Kidney epithelial cell (primary cell): Measurements from ENCODE around the gene MBOAT2. TPM values are rescaled to one million over a fixed set of nuclear protein-coding genes. Genes with fewer than 3 reads are reported as not detected.
"Not testable (repeated sequence)": the region's sequence is repeated elsewhere in the genome, so short reads cannot be mapped to it uniquely, and the experiment has no call there.

ENCODE experiments used
- DNase-seq: peaks from one replicate; pipeline ENCODE4 v3.0.0-alpha.2; 2010; ENCODE audit warnings: low read depth
- H3K27me3 ChIP-seq: 2 replicates; pipeline ENCODE4 v1.6.0; 2011; ENCODE audit warnings: low read length; ENCODE audit not compliant: control insufficient read depth, insufficient read depth
- H3K36me3 ChIP-seq: 2 replicates; pipeline ENCODE4 v1.5.1; 2011; ENCODE audit warnings: low read length; ENCODE audit not compliant: control insufficient read depth, insufficient read depth
- H3K4me3 ChIP-seq: 2 replicates; pipeline ENCODE4 v1.5.1; 2011; ENCODE audit warnings: low read depth, mild to moderate bottlenecking, control low read depth, low read length
- total RNA-seq: library from RNA; depleted of rRNA; stranded (reverse); fragments of >200 nt; gene quantifications from 2 replicates; pipeline ENCODE4 v1.2.3, GENCODE V29; 2015
- TF ChIP-seq, protein P1 (sequence below): IDR thresholded peaks from 2 replicates; pipeline ENCODE4 v1.5.1; 2011; ENCODE audit warnings: mild to moderate bottlenecking, moderate library complexity, low read length, control low read depth, inconsistent platforms; ENCODE audit not compliant: insufficient read depth, poor library complexity, severe bottlenecking

MBOAT2 gene, protein sequence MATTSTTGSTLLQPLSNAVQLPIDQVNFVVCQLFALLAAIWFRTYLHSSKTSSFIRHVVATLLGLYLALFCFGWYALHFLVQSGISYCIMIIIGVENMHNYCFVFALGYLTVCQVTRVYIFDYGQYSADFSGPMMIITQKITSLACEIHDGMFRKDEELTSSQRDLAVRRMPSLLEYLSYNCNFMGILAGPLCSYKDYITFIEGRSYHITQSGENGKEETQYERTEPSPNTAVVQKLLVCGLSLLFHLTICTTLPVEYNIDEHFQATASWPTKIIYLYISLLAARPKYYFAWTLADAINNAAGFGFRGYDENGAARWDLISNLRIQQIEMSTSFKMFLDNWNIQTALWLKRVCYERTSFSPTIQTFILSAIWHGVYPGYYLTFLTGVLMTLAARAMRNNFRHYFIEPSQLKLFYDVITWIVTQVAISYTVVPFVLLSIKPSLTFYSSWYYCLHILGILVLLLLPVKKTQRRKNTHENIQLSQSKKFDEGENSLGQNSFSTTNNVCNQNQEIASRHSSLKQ
- 32.2 and 32.7 TPM in 2 replicates for total RNA-seq

DNA sequence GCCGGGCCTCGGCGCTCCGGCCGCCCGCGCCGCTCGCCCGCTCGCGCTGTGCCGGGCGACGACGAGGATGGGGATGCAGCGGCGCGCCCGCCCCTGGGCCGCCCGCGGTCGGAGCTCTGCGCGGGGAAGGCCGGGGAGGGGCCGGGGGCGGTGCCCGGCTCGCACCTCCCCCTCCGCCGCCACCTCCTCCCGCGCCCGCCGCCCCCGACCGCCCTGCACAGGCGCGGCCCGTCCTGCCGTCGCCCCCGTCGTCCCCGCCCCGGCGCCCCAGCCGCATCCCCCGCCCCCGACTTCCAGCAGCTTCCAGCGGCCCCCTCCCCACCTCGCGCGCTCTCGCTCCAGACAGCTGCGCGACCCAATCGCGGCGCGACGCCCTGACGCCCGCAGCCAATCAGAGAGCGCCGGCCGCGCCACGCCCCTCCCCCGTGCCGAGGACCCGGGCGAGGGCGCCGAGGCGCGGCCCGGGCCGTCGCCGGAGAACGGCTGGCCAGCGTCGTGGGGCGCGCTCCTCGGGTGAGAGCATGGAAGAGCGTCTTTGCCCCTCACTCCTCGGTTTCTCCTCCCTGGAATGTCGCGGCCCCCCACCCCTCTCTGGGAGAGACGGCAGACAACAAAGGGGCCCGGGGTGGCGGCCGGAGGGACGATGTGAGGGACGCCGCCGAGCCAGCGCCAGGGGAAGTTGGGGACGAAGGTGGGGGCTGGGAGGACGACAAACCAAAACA, at the start of gene MBOAT2:
TSS of gene MBOAT2 (minus strand) at position 69 of the 722 bp plus-strand sequence. CDS start 70 bp downstream, outside the sequence.
- H3K4me3 ChIP-seq = peak within 1 kb of the TSS; percentile 56
- TF ChIP-seq, protein P1, sequence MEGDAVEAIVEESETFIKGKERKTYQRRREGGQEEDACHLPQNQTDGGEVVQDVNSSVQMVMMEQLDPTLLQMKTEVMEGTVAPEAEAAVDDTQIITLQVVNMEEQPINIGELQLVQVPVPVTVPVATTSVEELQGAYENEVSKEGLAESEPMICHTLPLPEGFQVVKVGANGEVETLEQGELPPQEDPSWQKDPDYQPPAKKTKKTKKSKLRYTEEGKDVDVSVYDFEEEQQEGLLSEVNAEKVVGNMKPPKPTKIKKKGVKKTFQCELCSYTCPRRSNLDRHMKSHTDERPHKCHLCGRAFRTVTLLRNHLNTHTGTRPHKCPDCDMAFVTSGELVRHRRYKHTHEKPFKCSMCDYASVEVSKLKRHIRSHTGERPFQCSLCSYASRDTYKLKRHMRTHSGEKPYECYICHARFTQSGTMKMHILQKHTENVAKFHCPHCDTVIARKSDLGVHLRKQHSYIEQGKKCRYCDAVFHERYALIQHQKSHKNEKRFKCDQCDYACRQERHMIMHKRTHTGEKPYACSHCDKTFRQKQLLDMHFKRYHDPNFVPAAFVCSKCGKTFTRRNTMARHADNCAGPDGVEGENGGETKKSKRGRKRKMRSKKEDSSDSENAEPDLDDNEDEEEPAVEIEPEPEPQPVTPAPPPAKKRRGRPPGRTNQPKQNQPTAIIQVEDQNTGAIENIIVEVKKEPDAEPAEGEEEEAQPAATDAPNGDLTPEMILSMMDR = no peak
- peak; percentile 48 for DNase-seq
- no peaks in the 10 kb centered on the region for H3K36me3 ChIP-seq
- H3K27me3 ChIP-seq = no peaks in the 10 kb centered on the region

DNA sequence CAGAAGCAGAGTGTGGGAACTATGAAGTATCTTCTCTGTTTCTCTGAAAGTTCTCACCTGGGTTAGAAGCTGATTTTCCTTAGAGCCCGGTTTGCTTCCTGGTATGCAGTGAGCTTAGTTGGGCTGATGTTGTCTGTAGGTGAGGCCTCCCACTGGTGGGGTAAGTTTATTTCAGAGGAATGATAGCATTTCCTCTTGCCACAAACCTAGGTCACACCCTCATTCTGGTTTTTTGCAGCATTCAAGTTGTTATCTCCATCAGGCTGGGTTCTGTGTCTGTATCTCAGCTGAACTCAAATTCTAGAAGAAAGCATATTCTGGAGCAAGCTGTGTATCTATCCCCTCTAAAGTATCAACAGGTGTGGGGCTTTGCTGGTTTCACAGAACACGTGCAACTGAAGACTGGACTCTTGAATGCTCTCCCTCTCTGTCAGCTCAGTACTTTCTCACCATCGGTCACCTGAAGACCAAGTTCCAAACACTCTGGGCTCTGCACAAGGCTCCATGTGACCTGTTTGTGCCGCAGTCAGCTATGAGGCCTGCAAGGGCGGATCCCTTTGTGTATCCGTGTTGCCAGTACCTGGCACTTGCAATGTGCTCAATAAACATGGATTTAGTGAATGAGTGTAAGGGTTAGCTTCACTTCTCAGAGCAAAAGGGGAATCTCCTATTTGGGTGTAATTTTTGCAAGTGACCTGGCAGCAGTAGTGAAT, 49.5 kb upstream of the MBOAT2 start:
- no peaks in the 10 kb centered on the region for H3K27me3 ChIP-seq
- TF ChIP-seq, protein P1 = no peak
- H3K36me3 ChIP-seq = no peaks in the 10 kb centered on the region
- no peak for DNase-seq
- no peak overlapping the region for H3K4me3 ChIP-seq

DNA sequence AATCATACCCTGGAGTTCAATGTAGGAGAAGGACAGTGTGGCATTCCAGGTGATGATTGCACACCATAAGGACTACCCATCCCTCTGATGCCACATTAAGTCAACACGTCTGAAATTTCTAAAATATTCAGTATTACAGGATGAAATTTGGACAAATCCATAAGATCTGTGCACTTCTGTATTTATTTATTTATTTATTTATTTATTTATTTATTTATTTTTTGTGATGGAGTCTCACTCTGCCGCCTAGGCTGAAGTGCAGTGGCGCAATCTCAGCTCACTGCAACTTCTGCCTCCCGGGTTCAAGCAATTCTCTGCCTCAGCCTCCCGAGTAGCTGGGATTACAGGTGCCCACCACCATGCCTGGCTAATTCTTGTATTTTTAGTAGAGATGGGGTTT, 48.0 kb upstream of the MBOAT2 start:
- DNase-seq, H3K36me3 ChIP-seq, H3K27me3 ChIP-seq, H3K4me3 ChIP-seq: not testable (repeated sequence)

DNA sequence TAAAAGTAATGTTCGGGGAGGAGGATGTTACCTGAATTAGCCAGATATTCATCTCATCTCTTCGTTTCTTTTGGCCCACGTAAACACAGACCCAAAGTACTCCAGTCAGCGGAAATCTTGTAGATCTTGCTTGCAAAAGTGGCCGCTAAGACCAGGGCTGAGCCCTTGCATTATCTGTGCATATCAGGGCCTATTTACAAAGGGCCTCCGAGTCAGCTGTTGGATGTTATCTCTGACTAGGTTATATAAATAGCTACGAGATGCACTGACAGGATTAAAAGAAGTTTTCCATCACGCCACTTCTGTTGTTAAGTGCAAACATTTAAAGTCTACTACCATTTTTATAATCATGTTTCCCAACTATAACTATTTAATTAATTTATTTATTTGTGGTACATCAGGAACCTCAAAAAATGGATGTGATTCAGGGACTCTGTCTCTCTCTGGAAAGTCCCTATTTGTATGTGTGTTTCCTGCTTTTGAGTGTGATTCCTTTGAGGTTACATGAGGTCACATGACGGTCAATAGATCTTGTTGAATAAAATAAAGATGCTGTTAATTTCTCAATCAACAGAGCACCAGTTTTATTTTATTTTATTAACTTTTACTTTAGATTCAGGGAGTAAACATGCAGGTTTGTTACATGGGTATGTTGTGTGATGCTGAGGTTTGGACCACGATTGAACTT, 46.8 kb upstream of the MBOAT2 start:
- Histone ChIP-seq H3K4me3 (no peak overlapping the region), H3K36me3 (no peaks in the 10 kb centered on the region), H3K27me3 (no peaks in the 10 kb centered on the region)
- TF ChIP-seq, protein P1 = no peak
- DNase-seq = no peak

DNA sequence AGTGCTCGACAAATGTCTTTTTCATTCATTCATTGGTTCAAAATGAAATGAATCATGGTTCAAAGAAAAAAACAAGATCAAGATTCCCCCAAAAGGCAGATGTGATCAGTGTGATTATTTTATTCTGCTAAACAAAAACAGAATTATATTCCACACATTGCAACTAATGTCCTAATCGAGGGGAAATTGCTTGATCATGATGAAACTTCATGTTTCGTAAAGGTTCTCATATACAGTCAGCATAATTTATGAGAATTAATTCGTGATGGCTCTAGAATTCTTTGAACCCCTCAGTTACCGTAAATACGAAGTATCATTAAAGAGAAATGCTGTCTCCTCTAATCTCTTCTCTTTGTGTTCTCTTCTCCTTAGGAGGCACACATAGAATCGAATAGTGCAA, 42.1 kb upstream of the MBOAT2 start:
- DNase-seq = no peak
- Histone ChIP-seq H3K36me3 (no peaks in the 10 kb centered on the region), H3K27me3 (no peaks in the 10 kb centered on the region), H3K4me3 (no peak overlapping the region)
- TF ChIP-seq, protein P1 = no peak

DNA sequence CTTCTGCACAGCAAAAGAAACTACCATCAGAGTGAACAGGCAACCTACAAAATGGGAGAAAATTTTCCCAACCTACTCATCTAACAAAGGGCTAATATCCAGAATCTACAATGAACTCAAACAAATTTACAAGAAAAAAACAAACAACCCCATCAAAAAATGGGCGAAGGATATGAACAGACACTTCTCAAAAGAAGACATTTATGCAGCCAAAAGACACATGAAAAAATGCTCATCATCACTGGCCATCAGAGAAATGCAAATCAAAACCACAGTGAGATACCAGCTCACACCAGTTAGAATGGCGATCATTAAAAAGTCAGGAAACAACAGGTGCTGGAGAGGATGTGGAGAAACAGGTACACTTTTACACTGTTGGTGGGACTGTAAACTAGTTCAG, 40.0 kb upstream of the MBOAT2 start:
- H3K36me3 ChIP-seq, H3K27me3 ChIP-seq, H3K4me3 ChIP-seq, DNase-seq: not testable (repeated sequence)
